AG10803 (cell line): ENCODE measurements around the gene SLC30A3.
A peak's percentile ranks its signal among the peaks of the same experiment; 100 is the strongest.
"Not testable (repeated sequence)": the region's sequence is repeated elsewhere in the genome, so short reads cannot be mapped to it uniquely, and the experiment has no call there.

Experiments
- DNase-seq: peaks from one replicate; pipeline ENCODE4 v3.0.0; 2010; ENCODE audit warnings: low read depth
- H3K4me3 ChIP-seq: 2 replicates; pipeline ENCODE4 v1.5.1; 2011; ENCODE audit warnings: mild to moderate bottlenecking, low read length, control low read depth
- CTCF ChIP-seq: conservative IDR thresholded peaks from 2 replicates; pipeline ENCODE4 v1.5.1; 2011; ENCODE audit warnings: mild to moderate bottlenecking, low read length, control low read depth, inconsistent platforms

Gene SLC30A3

DNA sequence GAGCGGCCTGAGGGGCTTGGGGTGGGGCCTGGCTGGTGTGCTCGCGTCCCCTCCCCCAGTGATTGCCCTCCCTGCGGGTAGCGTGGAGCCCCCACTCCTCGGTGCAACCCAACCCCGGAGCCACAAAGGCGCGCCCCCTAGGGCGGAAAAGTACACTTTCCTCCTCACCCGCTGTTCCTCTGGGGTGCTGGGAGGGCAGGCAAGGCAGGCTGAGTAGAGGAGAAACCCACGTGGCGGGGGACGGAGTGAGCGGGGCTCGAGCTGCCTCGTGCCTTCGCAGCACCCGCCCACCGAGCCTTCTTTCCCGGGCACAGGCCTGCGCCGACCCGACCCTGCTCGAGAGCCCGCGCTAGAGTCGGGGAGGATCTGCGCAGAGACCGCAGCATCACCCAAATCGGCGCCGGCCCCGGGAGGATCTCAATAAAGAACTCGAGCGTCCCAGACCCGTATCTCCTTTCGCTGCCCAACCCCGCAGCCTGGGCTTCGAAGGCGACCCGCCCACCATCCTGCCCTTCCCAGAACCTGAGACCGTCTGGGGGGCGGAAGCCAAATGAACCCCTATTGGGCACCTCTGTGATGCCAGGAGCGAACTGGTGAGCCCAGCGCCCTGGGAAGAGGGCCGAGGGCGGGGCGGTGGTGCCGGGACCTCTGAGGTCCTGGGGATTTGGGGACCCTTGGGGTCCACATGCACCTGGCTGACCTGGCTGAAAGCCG, 43.9 kb upstream of the SLC30A3 start:
- no peak for DNase-seq
- TF ChIP-seq CTCF = no peak
- no peak overlapping the region for H3K4me3 ChIP-seq

- no peak for TF ChIP-seq CTCF
- DNase-seq = no peak
- H3K4me3 ChIP-seq = no peak overlapping the region
These were observed 43.3 kb upstream of the SLC30A3 start for GRCh38 chr2:27306136-27306535.

- no peak for TF ChIP-seq CTCF
- DNase-seq = no peak
- H3K4me3 ChIP-seq = no peak overlapping the region
These were observed 42.7 kb upstream of the SLC30A3 start for GRCh38 chr2:27305516-27305915.

DNA sequence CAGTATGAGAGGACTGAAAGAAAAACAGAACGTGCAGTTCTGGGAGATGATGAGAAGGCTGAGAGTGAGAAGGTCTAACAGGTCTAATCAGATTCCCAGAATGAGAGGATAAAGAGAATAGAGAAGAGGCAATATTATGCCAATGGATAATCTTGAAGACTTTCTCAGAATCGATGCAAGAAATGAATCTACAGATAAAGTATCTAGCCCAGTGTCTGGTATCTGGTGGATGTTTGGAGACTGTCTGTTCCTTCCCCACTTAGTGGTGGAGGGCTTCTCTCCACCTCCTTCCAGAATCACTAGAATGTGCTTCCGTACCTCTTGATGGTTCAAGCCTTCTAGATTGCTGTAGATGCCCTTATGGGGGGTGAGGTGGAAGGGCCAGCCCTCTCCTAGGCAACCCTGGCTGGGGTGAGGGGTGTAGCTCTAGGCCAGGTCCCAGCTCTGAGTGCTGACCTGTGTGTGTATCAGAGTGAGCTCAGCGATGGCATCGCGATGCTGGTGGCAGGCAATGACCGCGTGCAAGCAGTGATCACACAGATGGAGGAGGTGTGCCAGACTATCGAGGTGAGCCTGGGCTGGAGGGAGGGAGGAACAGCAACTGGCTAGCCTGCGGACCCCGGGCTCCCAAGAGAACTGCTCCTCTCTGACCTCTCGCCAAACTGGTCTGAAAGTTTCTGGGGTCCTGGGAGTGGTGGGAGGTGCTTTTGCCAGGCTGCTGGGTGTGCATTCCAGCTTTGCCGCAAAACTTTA, 41.8 kb upstream of the SLC30A3 start:
- no peak for DNase-seq
- TF ChIP-seq CTCF = no peak
- H3K4me3 ChIP-seq = no peak overlapping the region

GRCh38 chr2:27303093-27304025, 40.5 kb upstream of the SLC30A3 start:
- no peak overlapping the region for H3K4me3 ChIP-seq
- DNase-seq = peak; percentile 73
- peak; percentile 88 for TF ChIP-seq CTCF

- not testable (repeated sequence) for DNase-seq, H3K4me3 ChIP-seq
These were observed 37.8 kb upstream of the SLC30A3 start for GRCh38 chr2:27300606-27301005.

DNA sequence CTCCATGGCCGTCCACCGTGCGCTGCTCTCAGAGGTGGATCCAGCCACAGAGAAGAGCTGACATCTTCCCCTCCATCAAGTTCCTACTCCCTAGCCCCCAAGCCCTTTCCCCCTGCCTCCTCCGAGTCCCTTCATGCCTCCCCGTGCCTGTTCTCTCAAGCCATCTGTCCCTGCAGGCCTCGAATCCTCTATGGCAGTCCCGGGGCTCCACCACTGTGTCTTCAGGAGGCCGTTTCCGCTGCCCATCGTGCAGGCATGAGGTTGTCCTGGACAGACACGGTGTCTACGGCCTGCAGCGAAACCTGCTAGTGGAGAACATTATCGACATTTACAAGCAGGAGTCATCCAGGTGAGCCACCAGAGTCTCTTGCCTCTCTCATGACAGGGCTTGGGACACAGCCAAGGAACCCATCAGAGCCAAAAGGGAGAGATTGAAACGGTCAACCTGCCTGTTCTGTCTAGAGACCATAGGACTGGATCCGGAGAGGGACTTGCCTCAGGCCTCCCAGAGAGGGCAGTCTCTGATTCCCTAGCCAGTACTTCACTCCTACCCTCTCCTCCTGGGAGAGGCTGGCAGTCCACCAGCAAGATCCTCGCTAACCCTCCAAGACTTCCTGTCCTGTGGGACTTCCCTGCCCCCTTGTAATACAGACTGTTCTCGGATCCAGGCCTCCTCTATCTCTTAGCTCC, 35.7 kb upstream of the SLC30A3 start:
- H3K4me3 ChIP-seq = no peak overlapping the region
- TF ChIP-seq CTCF = no peak
- DNase-seq = no peak
